HG02870 (cell line): Measurements from ENCODE around the gene KCNAB2.

ENCODE experiments used
- ATAC-seq: cut with Tn5 transposase; IDR thresholded peaks from one replicate; pipeline ENCODE4 v1.9.1; 2021; ENCODE audit warnings: mild to moderate bottlenecking, moderate library complexity; ENCODE audit not compliant: unreplicated experiment

Gene KCNAB2

DNA sequence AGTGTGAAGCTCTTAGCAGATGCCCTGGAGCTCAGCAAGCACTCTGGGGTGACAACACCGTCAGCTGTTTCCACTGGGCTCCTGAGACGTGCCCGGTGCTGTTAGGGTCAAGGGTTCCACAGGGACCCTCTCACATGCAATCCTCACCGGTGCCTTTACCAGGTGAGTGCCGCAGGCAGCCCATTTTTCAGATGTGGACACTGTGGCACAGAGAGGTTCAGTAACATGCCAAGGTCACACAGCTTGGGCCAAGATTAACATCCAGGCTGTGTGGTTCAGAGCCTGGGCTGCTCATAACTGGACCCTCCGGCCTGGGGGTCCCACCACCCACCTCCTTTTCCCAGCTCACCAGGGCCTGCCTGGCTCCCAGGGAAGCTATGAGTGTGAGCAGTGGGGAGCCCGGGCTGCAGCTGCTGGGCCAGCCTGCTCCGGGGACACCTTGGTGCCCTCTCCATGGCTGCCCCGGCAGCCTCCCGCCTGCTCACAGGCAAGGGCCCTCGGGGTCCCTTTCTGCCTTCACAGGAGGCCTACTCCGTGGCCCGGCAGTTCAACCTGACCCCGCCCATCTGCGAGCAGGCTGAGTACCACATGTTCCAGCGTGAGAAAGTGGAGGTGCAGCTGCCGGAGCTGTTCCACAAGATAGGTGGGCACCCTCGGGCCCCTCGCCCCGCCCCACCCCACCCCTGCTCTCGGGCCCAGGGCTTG lies 49.3 kb downstream of the KCNAB2 start:
- ATAC-seq: no peak

- no peak for ATAC-seq
Measured at GRCh38 chr1:6095511-6096242, 50.0 kb downstream of the KCNAB2 start.

GRCh38 chr1:6096243-6097116 lies 50.8 kb downstream of the KCNAB2 start:
- no peak for ATAC-seq

GRCh38 chr1:6097117-6097595 lies 51.5 kb downstream of the KCNAB2 start:
- no peak for ATAC-seq

DNA sequence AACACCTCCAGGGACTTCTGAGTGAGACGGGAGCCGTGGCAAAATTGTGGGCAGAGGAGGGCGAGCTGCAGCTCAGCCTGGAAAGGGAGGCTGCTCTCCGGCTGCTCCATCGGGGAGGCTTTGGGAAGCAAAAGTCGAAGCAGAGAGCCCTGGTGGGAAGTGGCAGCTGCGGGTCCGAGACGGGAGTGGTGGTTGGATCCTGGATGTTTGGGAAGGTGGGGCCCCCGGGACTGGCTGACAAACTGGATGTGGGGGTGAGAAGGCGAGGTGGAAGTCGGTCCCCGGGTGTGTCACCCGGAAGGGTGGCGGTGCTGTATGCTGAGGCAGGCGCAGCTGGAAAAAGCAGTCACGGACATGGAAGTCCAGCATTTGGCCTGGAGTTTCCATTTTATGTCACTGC lies 52.1 kb downstream of the KCNAB2 start:
- ATAC-seq: no peak

- ATAC-seq: no peak
Measured at GRCh38 chr1:6098303-6099215, 52.9 kb downstream of the KCNAB2 start.

GRCh38 chr1:6099297-6099696 lies 53.6 kb downstream of the KCNAB2 start:
- no peak for ATAC-seq

GRCh38 chr1:6099787-6100765 lies 54.4 kb downstream of the KCNAB2 start:
- ATAC-seq: no peak

GRCh38 chr1:6100861-6101783 lies 55.4 kb downstream of the KCNAB2 start:
- no peak for ATAC-seq

GRCh38 chr1:6101826-6102531 lies 56.3 kb downstream of the KCNAB2 start:
- no peak for ATAC-seq

DNA sequence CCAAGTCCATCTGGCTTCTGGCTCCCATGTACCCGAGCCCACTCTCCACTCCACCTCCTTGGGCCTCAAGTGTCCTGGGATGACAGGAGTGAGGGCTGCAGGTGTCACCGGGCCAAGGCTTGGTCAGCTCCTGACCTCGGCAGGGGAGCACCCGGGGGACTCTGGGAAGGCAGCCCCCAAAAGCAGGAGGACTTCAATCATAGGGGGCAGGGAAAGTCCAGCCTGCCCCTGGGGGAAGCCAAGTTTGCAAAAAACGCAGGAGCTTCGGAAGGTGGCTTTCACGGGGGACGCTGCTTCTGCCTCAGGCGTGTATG lies 56.8 kb downstream of the KCNAB2 start:
- ATAC-seq: no peak

DNA sequence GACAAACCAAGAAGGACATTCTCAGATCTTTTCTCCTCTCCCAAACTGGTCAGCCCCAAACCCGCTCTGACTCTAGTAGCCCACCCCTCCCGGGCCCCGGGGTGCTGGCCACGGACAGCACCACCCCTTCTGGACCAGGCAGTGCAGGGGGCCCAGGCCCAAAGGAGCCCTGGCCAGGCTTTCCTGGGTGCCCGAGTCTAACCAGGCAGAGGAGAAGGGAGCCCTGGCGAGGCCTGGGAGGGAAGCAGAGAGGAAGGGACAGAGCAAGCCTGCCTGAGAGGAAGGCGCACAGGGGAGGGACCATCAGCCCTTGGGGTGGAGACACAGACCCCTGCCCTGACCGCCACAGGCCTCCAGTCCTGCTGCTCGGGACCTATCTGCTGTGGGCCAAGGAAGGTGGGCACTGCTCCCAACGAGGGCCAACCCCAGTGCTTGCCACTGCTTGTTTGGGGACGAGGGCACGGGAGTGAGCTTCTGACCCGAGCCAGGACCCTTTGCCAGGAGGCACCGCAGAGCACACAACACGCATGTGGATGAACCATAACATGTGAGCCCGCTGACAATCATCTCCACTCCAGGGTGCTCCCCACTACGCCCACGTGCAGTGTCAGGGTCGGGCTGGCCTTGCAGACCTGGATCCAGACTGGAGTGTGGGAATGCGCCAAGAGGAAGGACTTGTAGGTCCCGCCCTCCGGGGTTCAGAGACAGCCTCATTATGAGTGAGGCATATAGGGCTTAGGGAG lies 57.6 kb downstream of the KCNAB2 start:
- ATAC-seq: no peak

GRCh38 chr1:6103854-6104530 lies 58.3 kb downstream of the KCNAB2 start:
- ATAC-seq: no peak

- no peak for ATAC-seq
Measured at GRCh38 chr1:6104631-6105030, 58.9 kb downstream of the KCNAB2 start.

- ATAC-seq: no peak
Measured at GRCh38 chr1:6105218-6105679, 59.6 kb downstream of the KCNAB2 start.

DNA sequence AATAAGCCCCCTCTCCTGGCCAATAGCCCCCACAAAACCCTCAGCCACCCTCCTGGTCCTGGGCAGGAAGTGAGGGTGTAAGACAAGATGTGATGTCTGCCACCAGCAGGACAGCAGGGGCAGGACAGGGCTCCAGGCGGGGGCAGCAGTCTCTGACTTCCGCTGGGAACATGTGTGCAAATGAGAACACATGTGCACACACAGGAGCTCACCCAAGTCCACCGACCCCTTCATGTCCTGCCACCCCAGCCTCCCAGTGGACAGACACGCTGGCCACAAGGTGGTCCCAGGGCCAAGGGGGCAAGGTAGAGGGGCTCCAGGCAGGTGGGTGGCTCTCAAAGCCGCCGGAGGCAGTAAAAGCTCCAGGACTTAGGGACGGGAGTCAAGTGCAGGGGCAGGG lies 60.1 kb downstream of the KCNAB2 start:
- ATAC-seq: no peak
